HepG2 (cell line): ENCODE measurements around the gene SYCE3.

Experiments
- EP300 ChIP-seq, 3 experiments: sonication (generic) in 1 of 3; formaldehyde crosslinking in 1 of 3; IDR thresholded peaks; 2 replicates each; pipeline versions ENCODE4 v1.5.1 to v1.6.1; 2011 to 2020; ENCODE audit warnings: low read depth in 2 of 3, low read length in 2 of 3, borderline replicate concordance in 1 of 3, improper control_type of control experiment in 1 of 3, mild to moderate bottlenecking in 1 of 3, missing genetic modification reagents in 1 of 3, moderate library complexity in 1 of 3
- ETV6 ChIP-seq: sonication (generic); formaldehyde crosslinking; conservative IDR thresholded peaks from 2 replicates; pipeline ENCODE4 v1.4.0; 2020; ENCODE audit warnings: missing genetic modification reagents
- FOSL2 ChIP-seq: sonication (generic); formaldehyde crosslinking; IDR thresholded peaks from 2 replicates; pipeline ENCODE4 v1.4.0; 2020; ENCODE audit warnings: missing genetic modification reagents
- TCF7L2 ChIP-seq: IDR thresholded peaks from 2 replicates; pipeline ENCODE4 v1.6.1; 2011; ENCODE audit warnings: mild to moderate bottlenecking, low read depth, low read length, moderate library complexity
- ZNF124 ChIP-seq: sonication (generic); formaldehyde crosslinking; IDR thresholded peaks from 2 replicates; pipeline ENCODE4 v1.4.0; 2020; ENCODE audit warnings: missing genetic modification reagents

GRCh38 chr22:50612168-50612527, 49.4 kb upstream of the SYCE3 start:
- no peak for TF ChIP-seq EP300 (IDR thresholded peaks at IDR 0.05; ENCODE audit: low read depth in 2 of 2, low read length in 2 of 2)
- TF ChIP-seq EP300 (CRISPR knock-in tag; IDR thresholded peaks at IDR 0.05; ENCODE audit: borderline replicate concordance): no peak
- TF ChIP-seq FOSL2 (CRISPR knock-in tag): no peak
- TF ChIP-seq ETV6: no peak
- TF ChIP-seq TCF7L2: no peak
- TF ChIP-seq ZNF124 (CRISPR knock-in tag): no peak
